Activated T-helper 1 cell treated with anti-CD3 and anti-CD28 coated beads, Interleukin-12 subunit alpha, Interleukin-12 subunit beta, Interleukin-2, Interleukin-4 antibody, amounts not matched to agents 30 ng/mL and 10 ng/mL and 1 ng/mL, durations not matched to agents 14 hours and 24 hours and 36 hours (primary cell): ENCODE results near the gene PSD2. TPM values are rescaled to one million over a fixed set of nuclear protein-coding genes. Genes with fewer than 3 reads are reported as not detected.

Experiments used
- DNase-seq: peaks from one replicate; pipeline ENCODE4 v3.0.0; 2021; ENCODE audit warnings: low spot score
- H3K27ac Mint-ChIP-seq: one replicate; pipeline ENCODE4 v1.8.0; 2021; ENCODE audit warnings: mild to moderate bottlenecking, mixed read lengths
- H3K27me3 Mint-ChIP-seq: one replicate; pipeline ENCODE4 v1.8.0; 2022; ENCODE audit warnings: mild to moderate bottlenecking, moderate library complexity, mixed read lengths; ENCODE audit not compliant: insufficient read depth
- H3K36me3 Mint-ChIP-seq: one replicate; pipeline ENCODE4 v1.8.0; 2021; ENCODE audit warnings: low read depth, mixed read lengths
- H3K4me1 Mint-ChIP-seq: one replicate; pipeline ENCODE4 v1.8.0; 2021; ENCODE audit warnings: low read depth, mixed read lengths
- H3K4me3 Mint-ChIP-seq: one replicate; pipeline ENCODE4 v1.8.0; 2021; ENCODE audit warnings: mild to moderate bottlenecking, moderate library complexity, mixed read lengths
- H3K9me3 Mint-ChIP-seq: one replicate; pipeline ENCODE4 v1.8.0; 2021; ENCODE audit warnings: mixed read lengths
- intact Hi-C: fragments of 100-400 bp; cut with micrococcal nuclease; formaldehyde crosslinking; loops from one replicate; pipeline ENCODE4 v1.15.1; 2024
- total RNA-seq: library from RNA; stranded (reverse); gene quantifications from 2 replicates; pipeline ENCODE4 v1.2.3, GENCODE V29; 2022

The PSD2 gene
- total RNA-seq, 1 donor from 2014 or later: not detected

DNA sequence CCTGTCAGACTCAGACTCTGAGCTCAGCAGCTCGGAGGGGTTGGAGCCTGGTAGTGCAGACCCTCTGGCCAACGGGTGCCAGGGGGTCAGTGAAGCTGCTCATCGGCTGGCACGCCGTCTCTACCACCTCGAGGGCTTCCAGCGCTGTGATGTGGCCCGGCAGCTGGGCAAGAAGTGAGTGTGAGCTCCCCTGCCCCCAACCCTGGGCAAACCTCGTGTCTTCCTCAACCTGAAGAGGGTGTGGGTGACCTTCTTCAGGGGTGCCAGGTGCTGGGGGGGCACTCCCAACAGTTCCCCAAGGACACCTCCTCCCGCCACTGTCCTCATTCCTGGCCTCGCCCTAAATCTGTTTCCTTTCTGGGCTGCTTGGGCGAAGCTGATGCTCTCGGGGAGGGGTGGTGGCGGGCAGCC is 18.6 kb downstream of the PSD2 start:
- Mint-ChIP-seq H3K27ac (no peak overlapping the region), H3K4me1 (no peaks in the 10 kb centered on the region), H3K9me3 (peaks cover 5% of the 10 kb centered on the region), H3K27me3 (peaks cover 7% of the 10 kb centered on the region), H3K36me3 (no peaks in the 10 kb centered on the region), H3K4me3 (no peak overlapping the region)
- DNase-seq: no peak
- intact Hi-C loops: no loop called here

- Mint-ChIP-seq H3K36me3 (no peaks in the 10 kb centered on the region), H3K27ac (no peak overlapping the region), H3K27me3 (peaks cover 10% of the 10 kb centered on the region), H3K4me3 (no peak overlapping the region), H3K4me1 (no peaks in the 10 kb centered on the region), H3K9me3 (peaks cover 5% of the 10 kb centered on the region)
- no peak for DNase-seq
- intact Hi-C loops: no loop called here
These were observed 19.2 kb downstream of the PSD2 start for GRCh38 chr5:139814704-139815280.

GRCh38 chr5:139816566-139816965 is 21.0 kb downstream of the PSD2 start:
- no peaks in the 10 kb centered on the region for H3K4me1 Mint-ChIP-seq
- intact Hi-C loops: no loop called here
- DNase-seq: no peak
- H3K27ac Mint-ChIP-seq: no peak overlapping the region
- no peaks in the 10 kb centered on the region for H3K36me3 Mint-ChIP-seq
- no peak overlapping the region for H3K4me3 Mint-ChIP-seq
- peaks cover 10% of the 10 kb centered on the region for H3K27me3 Mint-ChIP-seq
- H3K9me3 Mint-ChIP-seq: peaks cover 5% of the 10 kb centered on the region

- H3K36me3 Mint-ChIP-seq: no peaks in the 10 kb centered on the region
- no peaks in the 10 kb centered on the region for H3K4me1 Mint-ChIP-seq
- H3K4me3 Mint-ChIP-seq: no peak overlapping the region
- no peak for DNase-seq
- peaks cover 5% of the 10 kb centered on the region for H3K9me3 Mint-ChIP-seq
- intact Hi-C loops: no loop called here
- no peak overlapping the region for H3K27ac Mint-ChIP-seq
- peaks cover 10% of the 10 kb centered on the region for H3K27me3 Mint-ChIP-seq
These were observed 21.8 kb downstream of the PSD2 start for GRCh38 chr5:139817362-139817761.

- H3K27me3 Mint-ChIP-seq: peaks cover 10% of the 10 kb centered on the region
- H3K4me3 Mint-ChIP-seq: no peak overlapping the region
- H3K9me3 Mint-ChIP-seq: peaks cover 5% of the 10 kb centered on the region
- H3K27ac Mint-ChIP-seq: no peak overlapping the region
- intact Hi-C loops: no loop called here
- DNase-seq: no peak
- no peaks in the 10 kb centered on the region for H3K36me3 Mint-ChIP-seq
- no peaks in the 10 kb centered on the region for H3K4me1 Mint-ChIP-seq
These were observed 22.4 kb downstream of the PSD2 start for GRCh38 chr5:139817970-139818369.

DNA sequence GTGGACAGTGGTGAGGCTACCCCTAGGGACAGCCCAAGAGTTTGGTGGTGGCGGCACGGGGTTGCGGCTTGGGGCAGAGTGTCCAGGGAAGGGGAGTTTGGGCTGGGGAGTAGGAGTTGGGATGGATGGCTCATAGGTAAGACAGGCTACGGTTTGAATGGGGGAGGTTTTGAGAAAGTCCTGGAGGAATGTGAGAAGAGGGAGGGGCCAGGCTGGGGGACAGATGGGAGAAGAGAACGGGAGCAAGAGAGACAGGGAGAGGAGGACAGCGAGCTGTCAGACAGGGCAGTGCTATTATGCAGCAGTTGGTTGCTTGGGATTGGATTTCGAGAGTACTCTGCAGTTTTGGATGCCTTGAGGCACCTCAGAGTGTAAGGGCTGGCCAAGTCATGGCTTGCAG is 24.5 kb downstream of the PSD2 start:
- no peaks in the 10 kb centered on the region for H3K4me1 Mint-ChIP-seq
- no peak overlapping the region for H3K27ac Mint-ChIP-seq
- intact Hi-C loops: no loop called here
- H3K4me3 Mint-ChIP-seq: no peak overlapping the region
- H3K9me3 Mint-ChIP-seq: peaks cover 5% of the 10 kb centered on the region
- H3K36me3 Mint-ChIP-seq: no peaks in the 10 kb centered on the region
- H3K27me3 Mint-ChIP-seq: peaks cover 10% of the 10 kb centered on the region
- no peak for DNase-seq

- no peak for DNase-seq
- peaks cover 5% of the 10 kb centered on the region for H3K9me3 Mint-ChIP-seq
- H3K4me1 Mint-ChIP-seq: no peaks in the 10 kb centered on the region
- no peak overlapping the region for H3K4me3 Mint-ChIP-seq
- no peaks in the 10 kb centered on the region for H3K36me3 Mint-ChIP-seq
- H3K27ac Mint-ChIP-seq: no peak overlapping the region
- H3K27me3 Mint-ChIP-seq: peaks cover 10% of the 10 kb centered on the region
- intact Hi-C loops: no loop called here
These were observed 25.0 kb downstream of the PSD2 start for GRCh38 chr5:139820606-139821005.

DNA sequence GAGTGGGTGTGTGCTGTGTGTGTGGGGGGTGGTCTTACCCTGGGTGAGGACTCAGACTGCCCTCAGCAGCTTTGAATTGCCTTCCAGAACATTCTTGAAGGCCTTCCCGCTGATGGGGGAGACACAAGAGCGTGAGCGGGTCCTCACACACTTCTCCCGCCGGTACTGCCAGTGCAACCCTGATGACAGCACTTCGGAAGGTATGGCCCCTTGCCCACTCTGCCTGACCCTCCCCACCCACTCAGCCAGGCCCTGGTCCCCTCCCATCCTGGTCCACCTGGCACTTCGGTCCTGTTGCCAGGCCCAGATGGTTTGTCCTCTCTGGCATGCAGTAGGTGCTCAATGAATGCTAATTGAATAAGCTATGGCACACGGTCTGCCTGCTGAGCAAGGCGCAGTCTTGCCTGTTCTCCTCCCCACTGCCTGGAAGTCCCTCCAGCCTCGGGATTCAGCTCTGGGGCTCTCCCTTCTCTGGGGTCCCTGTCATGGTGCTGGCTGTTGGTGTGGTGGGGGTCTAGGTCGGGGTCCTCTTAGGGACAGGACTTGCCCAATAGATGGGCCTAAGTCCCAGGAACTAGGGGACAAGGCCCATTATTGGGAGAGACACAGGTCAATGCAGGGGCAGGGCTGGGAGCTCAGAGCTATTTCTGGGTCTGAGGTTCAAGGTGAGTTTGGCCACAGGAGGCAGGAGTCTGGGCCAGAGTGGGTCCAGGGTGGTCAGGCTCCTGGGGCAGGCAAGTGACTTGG is 26.4 kb downstream of the PSD2 start:
- Mint-ChIP-seq H3K27ac (no peak overlapping the region), H3K4me1 (no peaks in the 10 kb centered on the region), H3K9me3 (peaks cover 5% of the 10 kb centered on the region), H3K36me3 (no peaks in the 10 kb centered on the region), H3K27me3 (peaks cover 11% of the 10 kb centered on the region), H3K4me3 (no peak overlapping the region)
- intact Hi-C loops: no loop called here
- no peak for DNase-seq

DNA sequence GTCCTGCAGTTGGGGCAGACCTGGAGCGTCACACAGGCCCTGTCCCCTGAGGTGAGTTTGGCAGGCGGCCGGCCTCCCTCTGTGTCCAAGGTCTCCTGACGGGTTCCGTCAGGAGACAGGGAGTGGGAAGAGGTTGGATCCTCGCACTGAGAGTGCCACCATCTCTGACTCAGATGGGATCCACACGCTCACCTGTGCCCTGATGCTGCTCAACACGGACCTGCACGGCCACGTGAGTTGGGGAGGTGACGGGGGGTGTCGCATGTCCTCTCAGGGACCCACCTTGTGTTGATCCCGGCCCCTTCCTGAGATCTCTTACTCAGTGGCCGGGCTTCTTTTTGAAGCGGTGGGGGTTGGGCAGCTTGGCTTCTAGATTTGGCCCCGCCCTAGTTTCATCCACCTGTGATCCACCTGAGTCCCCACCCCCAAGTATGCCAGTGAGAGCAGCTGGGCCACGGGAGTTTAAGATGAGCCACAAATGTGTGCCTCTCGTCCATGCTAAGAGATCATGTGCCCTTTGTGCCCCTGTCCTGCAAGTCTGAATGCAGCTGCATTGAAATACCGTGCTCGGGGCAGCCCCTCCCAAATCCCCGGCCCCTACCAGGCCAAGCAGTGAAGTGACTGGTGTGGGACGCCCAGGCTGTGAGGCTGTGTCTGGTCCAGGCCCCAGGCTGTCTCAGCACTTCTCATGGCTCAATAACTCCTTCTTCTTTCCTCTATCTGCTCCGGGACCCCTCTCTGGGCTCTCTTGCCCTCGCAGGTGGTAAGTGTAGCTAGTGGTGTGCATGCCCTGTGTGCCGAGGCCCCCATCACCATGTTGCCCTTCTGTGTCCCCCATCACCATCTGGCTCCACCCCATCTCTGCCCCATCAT is 27.2 kb downstream of the PSD2 start:
- DNase-seq: no peak
- no peaks in the 10 kb centered on the region for H3K4me1 Mint-ChIP-seq
- intact Hi-C loops: no loop called here

GRCh38 chr5:139823757-139824355 is 28.2 kb downstream of the PSD2 start:
- intact Hi-C loops: no loop called here
- Mint-ChIP-seq H3K9me3 (peaks cover 2% of the 10 kb centered on the region), H3K4me3 (no peak overlapping the region), H3K27me3 (peaks cover 6% of the 10 kb centered on the region), H3K4me1 (no peaks in the 10 kb centered on the region), H3K36me3 (no peaks in the 10 kb centered on the region), H3K27ac (no peak overlapping the region)
- DNase-seq: no peak

More for the DNA sequence above, 27.2 kb downstream of the PSD2 start:
- H3K27ac Mint-ChIP-seq: no peak overlapping the region
- H3K9me3 Mint-ChIP-seq: peaks cover 5% of the 10 kb centered on the region
- H3K4me3 Mint-ChIP-seq: no peak overlapping the region
- H3K36me3 Mint-ChIP-seq: no peaks in the 10 kb centered on the region
- H3K27me3 Mint-ChIP-seq: peaks cover 9% of the 10 kb centered on the region

GRCh38 chr5:139825690-139826089 is 30.1 kb downstream of the PSD2 start:
- peaks cover 6% of the 10 kb centered on the region for H3K27me3 Mint-ChIP-seq
- H3K4me1 Mint-ChIP-seq: no peaks in the 10 kb centered on the region
- no peaks in the 10 kb centered on the region for H3K36me3 Mint-ChIP-seq
- H3K9me3 Mint-ChIP-seq: no peaks in the 10 kb centered on the region
- DNase-seq: no peak
- H3K4me3 Mint-ChIP-seq: no peak overlapping the region
- intact Hi-C loops: no loop called here
- no peak overlapping the region for H3K27ac Mint-ChIP-seq

DNA sequence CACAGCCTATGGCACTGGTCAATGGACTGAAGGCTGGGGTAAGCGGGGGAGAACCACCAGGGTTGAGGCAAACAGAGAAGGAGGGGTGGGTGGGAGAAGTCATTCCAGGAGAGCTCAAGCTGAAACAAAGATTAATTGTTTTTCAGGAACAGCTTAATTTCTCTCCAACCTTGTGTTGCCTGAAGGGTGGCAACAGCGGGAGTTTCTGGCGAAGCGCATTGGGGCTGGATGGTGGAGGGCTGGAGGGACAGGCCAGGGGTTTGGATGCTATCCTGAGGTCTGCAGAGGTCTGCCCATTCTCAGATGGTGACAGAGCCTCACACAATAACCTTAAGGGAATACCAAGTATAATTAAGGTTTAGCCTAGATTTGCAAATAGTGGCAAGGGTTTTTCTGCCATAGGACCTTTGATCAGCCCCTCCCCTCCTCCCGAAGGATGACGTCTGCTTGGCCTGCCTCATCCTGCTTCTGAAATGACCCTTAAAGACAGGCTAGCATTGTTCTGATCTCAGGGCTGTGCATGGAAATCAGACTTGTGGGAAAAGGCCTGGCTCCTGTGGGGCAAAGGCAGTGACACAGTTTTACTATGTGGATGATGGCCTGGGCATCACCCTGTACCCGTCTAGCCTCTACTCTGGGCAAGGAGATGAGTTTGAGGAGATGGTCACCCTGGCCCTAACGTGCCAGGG is 32.7 kb downstream of the PSD2 start:
- H3K36me3 Mint-ChIP-seq: no peaks in the 10 kb centered on the region
- no peak for DNase-seq
- H3K27me3 Mint-ChIP-seq: peaks cover 14% of the 10 kb centered on the region
- no peaks in the 10 kb centered on the region for H3K4me1 Mint-ChIP-seq
- intact Hi-C loops: no loop called here
- H3K4me3 Mint-ChIP-seq: no peak overlapping the region
- no peaks in the 10 kb centered on the region for H3K9me3 Mint-ChIP-seq
- no peak overlapping the region for H3K27ac Mint-ChIP-seq
